Psoas muscle (tissue), 8 donors: ENCODE results near the gene NCDN. TPM values are rescaled to one million over a fixed set of nuclear protein-coding genes. Genes with fewer than 3 reads are reported as not detected.

Experiments
- ATAC-seq, 4 donors: fragments of 200-7000 bp; cut with Tn5 transposase; one replicate each; pipeline ENCODE4 v1.9.1; 2020; ENCODE audit warnings: moderate library complexity in 3 of 4, mild to moderate bottlenecking in 2 of 4
- DNase-seq, 2 donors: peaks; one replicate each; pipeline ENCODE4 v3.0.0-alpha.2; 2020
- H3K27ac ChIP-seq: fragments of 200-600 bp; one replicate; pipeline ENCODE4 v1.8.0; 2022
- H3K27me3 ChIP-seq, 3 donors: fragments of 200-600 bp in 1 of 3; one replicate each; pipeline versions ENCODE4 v1.6.1 to v1.8.0; 2013 to 2022; ENCODE audit warnings: low read length in 2 of 3, mild to moderate bottlenecking in 2 of 3, moderate library complexity in 1 of 3; ENCODE audit not compliant: insufficient read depth in 3 of 3
- H3K36me3 ChIP-seq, 2 donors: fragments of 200-600 bp in 1 of 2; one replicate each; pipeline versions ENCODE4 v1.6.1 to v1.8.0; 2013 to 2022; ENCODE audit warnings: low read depth in 1 of 2, mild to moderate bottlenecking in 1 of 2, moderate library complexity in 1 of 2; ENCODE audit not compliant: insufficient read depth in 1 of 2
- H3K4me1 ChIP-seq: fragments of 200-600 bp; one replicate; pipeline ENCODE4 v1.8.0; 2022
- H3K4me3 ChIP-seq: fragments of 200-600 bp; one replicate; pipeline ENCODE4 v1.8.0; 2022; ENCODE audit warnings: mild to moderate bottlenecking
- H3K9me3 ChIP-seq: fragments of 200-600 bp; one replicate; pipeline ENCODE4 v1.8.0; 2022
- CTCF ChIP-seq: fragments of 200-600 bp; IDR thresholded peaks from one replicate; pipeline ENCODE4 v1.8.0; 2022; ENCODE audit warnings: antibody characterized with exemption
- WGBS, 3 donors: extraction: QIAGEN DNeasy Blood & Tissue Kit; methylation state at CpG; one replicate each; pipeline versions ENCODE4 v1.1.6 to v1.1.7; 2013; 5-methylcytosine and 5-hydroxymethylcytosine counted together
- intact Hi-C, 2 donors: fragments of 100-400 bp; cut with DNase I; formaldehyde crosslinking; loops; one replicate each; pipeline versions ENCODE4 v1.11.0 to v1.14.2; 2022
- polyA plus RNA-seq, 3 donors: library from polyadenylated mRNA; stranded (reverse); fragments of 200-250 nt; gene quantifications; one replicate each; pipeline ENCODE4 v1.2.3, GENCODE V29; 2013
- total RNA-seq, 4 donors: library from RNA; stranded (reverse); fragmentation: NEBNext Ultra II Directional in 2 of 4; extraction: Animal tissue kit (Norgen Biotek cat#: 25700) in 2 of 4; gene quantifications; one replicate each; pipeline versions ENCODE4 v1.2.1 to v1.2.4, GENCODE V29; 2021 to 2023
- donor health status: healthy with polysubstance abuse.
- donor health status: DM: no; HTN: no; CAD: no; lungs with moderate emphysema.
- donor health status: Bipolar disorder and iron deficiency.
- donor health status: healthy.
- donor health status: DM: yes; HTN: yes; CAD: no.
- donor health status: DM: no; HTN: no; CAD: no.
- donor health status: DM: no; HTN: no; CAD: no.
- donor health status: DM: yes; HTN: yes; CAD: no.

The NCDN gene
- total and polyA plus RNA-seq, 7 donors = 6.8 to 23.1 (median 13.9) TPM

- no peak overlapping the region for H3K4me3 ChIP-seq
- H3K9me3 ChIP-seq = no peaks in the 10 kb centered on the region
- DNase-seq = no peak
- no peaks in the 10 kb centered on the region for H3K4me1 ChIP-seq
- H3K27ac ChIP-seq = no peak overlapping the region
- 93 to 94% (median 93%) methylated on average over 3 of the region's 3 CpGs for WGBS, 3 donors
- TF ChIP-seq CTCF = no peak
- no peak for ATAC-seq
- intact Hi-C loops = no loop called here
- peaks cover 15 to 64% of the 10 kb centered on the region in 2 donors for H3K36me3 ChIP-seq
- no peaks in the 10 kb centered on the region for H3K27me3 ChIP-seq
Measured at GRCh38 chr1:35600593-35600992, 43.0 kb downstream of the NCDN start.

GRCh38 chr1:35603468-35603867 lies 45.9 kb downstream of the NCDN start:
- intact Hi-C loops = no loop called here
- no peak for TF ChIP-seq CTCF
- Histone ChIP-seq H3K4me1 (no peaks in the 10 kb centered on the region), H3K36me3 (peaks cover 16 to 89% of the 10 kb centered on the region in 2 donors), H3K4me3 (no peak overlapping the region), H3K27me3 (no peaks in the 10 kb centered on the region), H3K9me3 (no peaks in the 10 kb centered on the region), H3K27ac (no peak overlapping the region)
- 74 to 79% (median 75%) methylated on average over 3 of the region's 3 CpGs for WGBS, 3 donors
- ATAC-seq (no peak), DNase-seq (no peak)

- Histone ChIP-seq H3K4me1 (no peaks in the 10 kb centered on the region), H3K4me3 (no peak overlapping the region), H3K27ac (no peak overlapping the region), H3K27me3 (no peaks in the 10 kb centered on the region), H3K9me3 (no peaks in the 10 kb centered on the region), H3K36me3 (peaks cover 19 to 94% of the 10 kb centered on the region in 2 donors)
- ATAC-seq = no peak
- TF ChIP-seq CTCF = no peak
- WGBS, 3 donors = 87 to 95% (median 90%) methylated on average over 4 of the region's 4 CpGs
- intact Hi-C loops = no loop called here
- no peak for DNase-seq
Measured at GRCh38 chr1:35603941-35604340, 46.3 kb downstream of the NCDN start.

GRCh38 chr1:35605071-35605866 lies 47.7 kb downstream of the NCDN start:
- no peak overlapping the region for H3K4me3 ChIP-seq
- WGBS, 3 donors = 53 to 71% (median 56%) methylated on average over 6 of the region's 6 CpGs
- no peaks in the 10 kb centered on the region for H3K9me3 ChIP-seq
- H3K36me3 ChIP-seq = peaks cover 18 to 97% of the 10 kb centered on the region in 2 donors
- no peak for DNase-seq
- intact Hi-C loops = no loop called here
- H3K27ac ChIP-seq = no peak overlapping the region
- ATAC-seq = no peak
- no peaks in the 10 kb centered on the region for H3K4me1 ChIP-seq
- no peaks in the 10 kb centered on the region for H3K27me3 ChIP-seq
- no peak for TF ChIP-seq CTCF

GRCh38 chr1:35605867-35606182 lies 48.2 kb downstream of the NCDN start:
- ATAC-seq (no peak), DNase-seq (no peak)
- Histone ChIP-seq H3K4me3 (no peak overlapping the region), H3K27me3 (no peaks in the 10 kb centered on the region), H3K9me3 (no peaks in the 10 kb centered on the region), H3K27ac (no peak overlapping the region), H3K36me3 (peaks cover 18 to 97% of the 10 kb centered on the region in 2 donors), H3K4me1 (no peaks in the 10 kb centered on the region)
- intact Hi-C loops = no loop called here
- no peak for TF ChIP-seq CTCF
- 75 to 78% (median 75%) methylated on average over 4 of the region's 4 CpGs for WGBS, 3 donors
